Fibroblast of the conjunctiva (primary cell): ENCODE results near the gene PALM3.
"Not testable (repeated sequence)": the region's sequence is repeated elsewhere in the genome, so short reads cannot be mapped to it uniquely, and the experiment has no call there.

ENCODE experiments used
- DNase-seq: peaks from one replicate; pipeline ENCODE4 v3.0.0-alpha.2; 2010; ENCODE audit warnings: low read depth

PALM3 gene

GRCh38 chr19:14058182-14059092, 3.4 kb downstream of the PALM3 start:
- no peak for DNase-seq

- no peak for DNase-seq
Observed at GRCh38 chr19:14056741-14057356, 5.0 kb downstream of the PALM3 start.

- DNase-seq: no peak
Observed at GRCh38 chr19:14056069-14056666, 5.7 kb downstream of the PALM3 start.

GRCh38 chr19:14055396-14055795, 6.5 kb downstream of the PALM3 start:
- no peak for DNase-seq

- no peak for DNase-seq
Observed at GRCh38 chr19:14054721-14055120, 7.2 kb downstream of the PALM3 start.

- DNase-seq: no peak
Observed at GRCh38 chr19:14054099-14054498, 7.8 kb downstream of the PALM3 start.

GRCh38 chr19:14053500-14053899, 8.4 kb downstream of the PALM3 start:
- DNase-seq: no peak

- DNase-seq: no peak
Observed at GRCh38 chr19:14053032-14053431, 8.8 kb downstream of the PALM3 start.

GRCh38 chr19:14052470-14052869, 9.4 kb downstream of the PALM3 start:
- no peak for DNase-seq

- no peak for DNase-seq
Observed at GRCh38 chr19:14051980-14052379, 9.9 kb downstream of the PALM3 start.

GRCh38 chr19:14050961-14051360, 10.9 kb downstream of the PALM3 start:
- not testable (repeated sequence) for DNase-seq

- no peak for DNase-seq
Observed at GRCh38 chr19:14050512-14050911, 11.4 kb downstream of the PALM3 start.

GRCh38 chr19:14048443-14049153, 13.3 kb downstream of the PALM3 start:
- DNase-seq: no peak

GRCh38 chr19:14047866-14048265, 14.0 kb downstream of the PALM3 start:
- not testable (repeated sequence) for DNase-seq

- DNase-seq: peak; percentile 69
Observed at GRCh38 chr19:14042659-14043608, 18.9 kb downstream of the PALM3 start.

GRCh38 chr19:14039181-14039580, 22.7 kb downstream of the PALM3 start:
- no peak for DNase-seq

- DNase-seq: no peak
Observed at GRCh38 chr19:14035706-14036105, 26.2 kb downstream of the PALM3 start.

GRCh38 chr19:14035159-14035558, 26.7 kb downstream of the PALM3 start:
- not testable (repeated sequence) for DNase-seq

GRCh38 chr19:14033946-14034345, 27.9 kb downstream of the PALM3 start:
- no peak for DNase-seq

- peak; percentile 6 for DNase-seq
Observed at GRCh38 chr19:14031719-14032480, 30.0 kb downstream of the PALM3 start, which contains the start of gene IL27RA. TSS of gene IL27RA (plus strand) at chr19:14031762. CDS start at chr19:14031873, 111 bp downstream.
